IPS-15b (cell line): ENCODE measurements around the gene LRRFIP1.

Source experiments
- H3K27me3 ChIP-seq: one replicate; pipeline ENCODE4 v1.6.1; 2013; ENCODE audit warnings: low read length; ENCODE audit not compliant: control insufficient read depth, insufficient read depth
- H3K36me3 ChIP-seq: one replicate; pipeline ENCODE4 v1.6.1; 2013; ENCODE audit warnings: low read length; ENCODE audit not compliant: control insufficient read depth, insufficient read depth
- H3K4me1 ChIP-seq: one replicate; pipeline ENCODE4 v1.6.1; 2013; ENCODE audit warnings: mild to moderate bottlenecking, low read length; ENCODE audit not compliant: control insufficient read depth, insufficient read depth
- H3K4me3 ChIP-seq: one replicate; pipeline ENCODE4 v1.5.1; 2013; ENCODE audit warnings: low read depth, low read length
- H3K9ac ChIP-seq: one replicate; pipeline ENCODE4 v1.6.1; 2013; ENCODE audit warnings: low read depth, mild to moderate bottlenecking, low read length
- H3K9me3 ChIP-seq: one replicate; pipeline ENCODE4 v1.6.1; 2013; ENCODE audit warnings: mild to moderate bottlenecking, low read length; ENCODE audit not compliant: control insufficient read depth, insufficient read depth

The LRRFIP1 gene

DNA sequence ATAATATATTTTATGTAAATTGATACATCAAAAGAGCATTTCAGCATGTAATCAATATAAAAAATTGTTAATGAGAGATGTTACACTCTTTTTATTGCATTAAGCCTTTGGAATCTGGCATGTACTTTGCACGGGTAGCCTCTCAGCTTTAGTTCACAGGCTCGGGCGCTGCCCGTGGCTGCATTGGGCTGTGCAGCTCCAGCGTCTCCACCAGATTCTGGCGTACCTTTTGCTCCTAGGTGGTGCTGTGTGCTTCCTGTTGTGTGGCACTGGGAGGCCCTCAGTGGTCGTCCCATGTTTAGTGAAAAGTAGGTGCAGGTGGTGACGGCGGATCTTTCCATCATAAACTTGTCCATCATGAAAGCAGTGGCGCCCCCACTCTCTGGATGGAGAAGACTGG is 24.4 kb downstream of the LRRFIP1 start:
- H3K9ac ChIP-seq, result no peak overlapping the region
- no peaks in the 10 kb centered on the region for H3K36me3 ChIP-seq
- H3K4me3 ChIP-seq, result no peak overlapping the region
- no peaks in the 10 kb centered on the region for H3K4me1 ChIP-seq
- H3K9me3 ChIP-seq, result no peaks in the 10 kb centered on the region
- H3K27me3 ChIP-seq, result no peaks in the 10 kb centered on the region

DNA sequence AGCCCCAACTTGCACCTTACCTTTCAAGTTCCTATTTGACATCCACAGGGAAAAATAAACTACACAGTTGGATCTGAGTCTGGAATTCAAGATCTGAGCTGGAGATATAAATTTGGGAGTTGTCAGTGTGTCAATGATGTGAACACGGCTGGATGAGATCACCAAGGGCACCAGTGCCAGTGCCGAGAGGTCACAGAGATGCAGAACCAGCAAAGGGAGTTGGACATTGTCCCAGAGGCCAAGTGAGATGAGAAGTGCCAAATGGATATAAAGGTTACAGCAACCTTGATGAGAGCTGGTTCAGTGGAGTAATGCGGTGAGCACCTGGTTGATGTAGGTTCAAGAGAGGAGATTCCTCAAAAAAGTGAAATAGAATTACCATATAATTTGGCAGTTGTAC is 24.8 kb downstream of the LRRFIP1 start:
- H3K4me1 ChIP-seq, result no peaks in the 10 kb centered on the region
- no peak overlapping the region for H3K4me3 ChIP-seq
- no peaks in the 10 kb centered on the region for H3K27me3 ChIP-seq
- H3K36me3 ChIP-seq, result no peaks in the 10 kb centered on the region
- no peak overlapping the region for H3K9ac ChIP-seq
- no peaks in the 10 kb centered on the region for H3K9me3 ChIP-seq

DNA sequence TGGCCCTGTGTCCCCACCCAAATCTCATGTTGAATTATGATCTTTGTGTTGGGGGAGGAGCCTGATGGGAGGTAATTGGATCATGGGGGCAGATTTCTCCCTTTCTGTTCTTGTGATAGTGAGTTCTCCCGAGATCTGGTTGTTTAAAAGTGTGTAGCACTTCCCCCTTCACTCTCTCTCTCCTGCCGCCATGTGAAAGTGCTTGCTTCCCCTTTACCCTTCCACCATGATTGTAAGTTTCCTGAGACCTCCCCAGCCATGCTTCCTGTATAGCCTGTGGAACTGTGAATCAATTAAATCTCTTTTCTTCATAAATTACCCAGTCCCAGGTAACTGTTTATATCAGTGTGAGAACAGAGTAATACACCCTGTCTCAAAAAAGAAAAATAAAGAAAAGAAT is 25.5 kb downstream of the LRRFIP1 start:
- H3K4me3 ChIP-seq, result no peak overlapping the region
- H3K27me3 ChIP-seq, result no peaks in the 10 kb centered on the region
- H3K36me3 ChIP-seq, result no peaks in the 10 kb centered on the region
- H3K4me1 ChIP-seq, result no peaks in the 10 kb centered on the region
- H3K9me3 ChIP-seq, result no peaks in the 10 kb centered on the region
- H3K9ac ChIP-seq, result no peak overlapping the region

DNA sequence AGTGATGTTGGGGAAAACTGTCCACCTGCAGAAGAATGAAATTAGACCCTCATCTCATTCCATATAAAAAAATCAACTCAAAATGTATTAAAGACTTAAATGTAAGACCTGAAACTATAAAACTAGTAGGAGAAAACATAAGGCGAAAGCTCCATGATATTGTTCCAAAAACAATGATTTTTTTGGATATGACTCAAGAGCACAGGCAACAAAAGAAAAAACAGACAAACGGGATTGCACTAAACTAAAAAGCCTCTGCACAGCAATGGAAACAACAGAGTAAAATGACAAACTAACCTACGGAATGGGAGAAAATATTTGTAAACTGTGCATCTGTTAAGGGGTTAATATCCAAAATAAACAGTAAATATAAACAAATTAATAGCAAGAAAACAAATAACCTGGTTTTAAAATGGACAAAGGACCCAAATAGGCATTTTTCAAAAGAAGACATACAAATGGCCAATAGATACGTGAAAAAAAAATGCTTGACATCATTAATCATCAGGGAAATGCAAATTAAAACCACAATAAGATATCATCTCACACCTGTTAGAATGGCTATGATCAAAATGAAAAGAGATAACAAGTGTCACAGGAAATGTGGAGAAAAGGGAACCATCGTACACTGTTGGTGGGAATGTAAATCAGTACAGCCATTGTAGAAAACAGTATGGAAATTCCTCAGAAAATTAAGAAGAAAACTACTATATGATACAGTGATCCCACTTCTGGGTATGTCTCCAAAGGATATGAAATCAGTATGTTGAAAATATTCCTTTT is 26.6 kb downstream of the LRRFIP1 start:
- no peaks in the 10 kb centered on the region for H3K36me3 ChIP-seq
- H3K4me3 ChIP-seq, result no peak overlapping the region
- H3K9me3 ChIP-seq, result no peaks in the 10 kb centered on the region

DNA sequence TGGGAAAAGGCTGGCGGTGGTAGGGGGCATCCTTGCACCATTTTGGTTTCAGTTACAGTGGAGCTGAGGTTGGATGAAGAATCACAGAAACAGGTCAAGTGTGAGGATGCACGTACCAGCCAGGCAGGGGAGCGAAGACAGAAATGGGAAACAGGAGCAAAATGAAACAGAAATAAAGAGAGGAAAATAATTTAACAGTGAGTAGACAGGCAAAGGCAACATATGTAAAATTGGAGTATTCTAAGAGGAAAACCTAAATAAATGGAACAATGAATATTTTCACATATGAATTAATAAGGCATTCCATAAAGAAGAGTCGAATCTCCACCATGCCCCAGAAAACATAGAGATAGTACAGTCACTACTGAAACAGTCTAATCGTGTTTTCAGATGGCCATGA is 29.7 kb downstream of the LRRFIP1 start:
- Histone ChIP-seq H3K36me3 (no peaks in the 10 kb centered on the region), H3K9me3 (no peaks in the 10 kb centered on the region)

More for the DNA sequence above, 26.6 kb downstream of the LRRFIP1 start:
- no peaks in the 10 kb centered on the region for H3K4me1 ChIP-seq
- no peak overlapping the region for H3K9ac ChIP-seq
- H3K27me3 ChIP-seq, result no peaks in the 10 kb centered on the region

DNA sequence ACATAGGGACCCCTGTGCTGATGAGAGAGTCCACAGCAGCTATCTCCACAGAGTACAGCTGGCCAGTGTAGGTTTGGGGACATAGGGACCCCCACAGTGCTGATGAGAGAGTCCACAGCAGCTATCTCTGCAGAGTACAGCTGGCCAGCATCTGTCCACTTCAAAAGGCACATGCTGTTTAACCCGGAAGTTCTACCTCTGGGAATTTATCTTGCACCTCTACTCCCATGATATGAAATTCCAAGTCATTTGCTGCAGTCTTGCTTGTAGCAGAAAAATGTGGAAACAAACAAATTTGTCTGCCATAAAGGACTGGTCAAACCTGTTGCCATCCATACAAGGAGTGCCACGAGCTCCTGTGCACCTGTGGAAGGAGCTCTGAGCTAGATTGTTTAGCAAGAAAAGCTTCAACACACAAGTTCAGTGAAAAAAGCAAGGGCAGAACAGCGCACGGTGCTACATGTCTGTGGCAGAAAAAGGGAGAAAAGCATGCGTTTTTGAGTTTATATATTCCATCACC is 33.1 kb downstream of the LRRFIP1 start:
- Histone ChIP-seq H3K27me3 (no peaks in the 10 kb centered on the region), H3K4me1 (no peaks in the 10 kb centered on the region), H3K36me3 (no peaks in the 10 kb centered on the region), H3K9ac (no peak overlapping the region), H3K4me3 (no peak overlapping the region), H3K9me3 (no peaks in the 10 kb centered on the region)

More for the DNA sequence above, 29.7 kb downstream of the LRRFIP1 start:
- H3K27me3 ChIP-seq, result no peaks in the 10 kb centered on the region
- H3K4me3 ChIP-seq, result no peak overlapping the region
- H3K9ac ChIP-seq, result no peak overlapping the region
- H3K4me1 ChIP-seq, result no peaks in the 10 kb centered on the region

DNA sequence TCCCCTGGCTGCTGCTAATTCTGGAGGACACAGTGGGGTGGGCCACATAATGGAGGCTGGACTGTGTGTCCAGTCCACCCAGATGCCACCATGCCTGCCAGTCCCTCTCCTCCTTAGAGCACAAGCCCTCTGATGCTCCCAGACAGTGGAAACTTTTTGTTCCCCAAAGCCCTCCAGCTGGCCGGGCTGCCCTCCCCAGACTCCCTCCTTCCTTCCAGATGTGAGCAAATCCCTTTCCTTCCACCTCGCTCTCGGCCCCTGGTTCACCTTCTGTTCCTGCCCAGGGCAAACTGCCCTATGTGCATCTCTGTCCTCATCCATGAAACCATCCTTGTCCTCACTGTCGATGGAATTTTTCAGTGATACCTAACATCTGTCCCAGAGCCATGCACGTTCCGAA is 33.9 kb downstream of the LRRFIP1 start:
- Histone ChIP-seq H3K27me3 (no peaks in the 10 kb centered on the region), H3K9me3 (no peaks in the 10 kb centered on the region), H3K36me3 (no peaks in the 10 kb centered on the region), H3K4me3 (no peak overlapping the region), H3K9ac (no peak overlapping the region), H3K4me1 (peaks cover 2% of the 10 kb centered on the region)

DNA sequence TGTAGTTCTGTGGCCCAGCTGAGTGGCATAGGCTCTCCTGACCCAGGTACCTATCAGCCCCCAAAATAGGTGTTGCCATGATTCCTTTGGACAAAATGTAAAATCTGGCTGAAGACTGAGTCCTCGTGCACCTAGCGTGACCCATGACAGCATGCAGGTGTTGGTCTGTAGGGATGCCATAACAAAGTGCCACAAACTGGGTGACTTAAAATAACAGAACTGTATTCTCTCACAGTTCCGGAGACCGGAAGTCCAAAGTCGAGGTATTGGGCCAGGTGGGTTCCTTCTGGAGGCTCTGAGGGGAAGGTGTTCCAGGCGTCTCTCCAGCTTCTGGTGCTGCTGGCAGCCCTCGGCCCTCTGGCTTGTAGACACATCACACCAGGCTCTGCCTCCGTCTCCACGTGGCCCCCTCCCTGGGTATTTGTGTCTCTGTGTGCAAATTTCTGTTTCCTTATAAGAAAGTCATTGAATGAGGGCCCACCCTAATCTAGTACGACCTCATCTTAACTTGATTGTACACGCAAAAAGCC is 34.5 kb downstream of the LRRFIP1 start:
- H3K9me3 ChIP-seq, result no peaks in the 10 kb centered on the region
- H3K9ac ChIP-seq, result no peak overlapping the region
- no peaks in the 10 kb centered on the region for H3K36me3 ChIP-seq
- no peak overlapping the region for H3K4me3 ChIP-seq
- H3K4me1 ChIP-seq, result peaks cover 2% of the 10 kb centered on the region
- H3K27me3 ChIP-seq, result no peaks in the 10 kb centered on the region

DNA sequence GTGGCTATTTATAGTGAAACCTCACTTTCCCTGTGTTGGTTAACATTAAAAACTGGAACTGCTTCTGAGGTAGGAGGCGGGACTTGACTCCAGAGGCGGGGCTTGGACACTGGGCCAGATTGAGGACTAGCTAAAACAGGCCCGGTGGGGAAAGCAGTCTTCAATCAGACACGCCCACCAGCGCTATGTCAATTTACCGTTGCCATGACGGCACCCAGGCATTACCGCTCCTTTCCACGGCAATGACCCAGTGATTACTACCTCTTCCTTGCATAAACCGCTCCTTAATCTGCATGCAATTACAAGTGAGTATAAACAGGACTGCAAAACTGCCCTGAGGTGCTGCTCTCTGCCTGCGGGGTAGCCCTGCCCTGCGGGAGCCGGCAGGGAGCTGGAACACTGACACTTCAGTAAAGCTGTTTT is 35.3 kb downstream of the LRRFIP1 start:
- Histone ChIP-seq H3K4me3 (no peak overlapping the region), H3K9ac (no peak overlapping the region), H3K36me3 (no peaks in the 10 kb centered on the region), H3K4me1 (peaks cover 2% of the 10 kb centered on the region), H3K9me3 (no peaks in the 10 kb centered on the region), H3K27me3 (no peaks in the 10 kb centered on the region)

DNA sequence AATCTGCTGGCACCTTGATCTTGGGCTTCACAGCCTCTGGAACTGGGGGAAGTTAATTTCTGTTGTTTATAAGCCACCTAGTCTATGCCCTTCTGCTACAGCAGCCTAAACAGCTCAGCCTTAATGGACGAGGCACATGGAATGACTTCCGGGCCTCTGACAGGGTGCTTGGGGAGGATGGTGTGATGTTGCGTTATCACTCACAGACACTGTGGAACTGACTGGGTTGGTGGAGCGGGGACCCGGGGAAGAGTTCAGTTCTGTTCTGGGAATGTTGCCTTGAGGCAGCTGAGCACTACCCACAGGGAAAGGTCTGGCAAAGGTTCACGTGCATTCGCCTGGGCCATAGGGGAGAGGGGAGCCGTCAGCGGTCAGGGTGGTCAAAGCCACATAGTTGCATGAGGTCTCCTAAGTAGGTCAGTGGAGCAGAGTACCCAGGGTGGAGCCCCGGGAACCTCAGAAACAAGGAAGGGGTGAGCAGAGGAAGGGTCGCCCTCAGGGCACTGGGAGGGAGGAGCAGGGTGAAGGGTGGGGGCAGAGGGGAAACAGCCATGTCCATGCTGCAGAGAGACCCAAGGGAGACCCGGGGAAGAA is 36.2 kb downstream of the LRRFIP1 start:
- H3K9ac ChIP-seq, result no peak overlapping the region
- H3K9me3 ChIP-seq, result no peaks in the 10 kb centered on the region
- peaks cover 5% of the 10 kb centered on the region for H3K4me1 ChIP-seq

DNA sequence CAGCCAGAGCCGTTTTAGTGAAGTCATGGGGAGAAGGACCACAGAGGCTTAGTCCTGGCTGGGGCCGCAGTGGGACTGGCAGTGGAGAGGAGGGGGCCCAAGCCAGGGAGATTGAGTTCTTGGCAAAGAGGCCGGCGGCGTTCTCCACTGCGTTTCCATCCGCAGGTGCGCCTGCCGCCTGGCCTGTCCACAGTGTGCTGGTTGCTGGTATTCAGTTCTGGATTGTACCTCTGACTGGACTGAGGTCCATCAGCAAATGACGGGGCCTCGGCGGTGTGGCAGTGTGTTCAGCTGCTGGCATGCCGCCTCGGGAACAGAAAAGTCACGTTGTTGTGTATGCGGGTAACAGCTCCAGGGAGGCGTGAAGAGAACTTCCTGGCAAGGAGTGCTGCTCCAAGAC is 36.8 kb downstream of the LRRFIP1 start:
- no peaks in the 10 kb centered on the region for H3K9me3 ChIP-seq
- H3K4me3 ChIP-seq, result no peak overlapping the region
- H3K36me3 ChIP-seq, result no peaks in the 10 kb centered on the region
- H3K4me1 ChIP-seq, result peaks cover 6% of the 10 kb centered on the region
- no peaks in the 10 kb centered on the region for H3K27me3 ChIP-seq
- no peak overlapping the region for H3K9ac ChIP-seq

More for the DNA sequence above, 36.2 kb downstream of the LRRFIP1 start:
- Histone ChIP-seq H3K27me3 (no peaks in the 10 kb centered on the region), H3K36me3 (no peaks in the 10 kb centered on the region), H3K4me3 (no peak overlapping the region)

DNA sequence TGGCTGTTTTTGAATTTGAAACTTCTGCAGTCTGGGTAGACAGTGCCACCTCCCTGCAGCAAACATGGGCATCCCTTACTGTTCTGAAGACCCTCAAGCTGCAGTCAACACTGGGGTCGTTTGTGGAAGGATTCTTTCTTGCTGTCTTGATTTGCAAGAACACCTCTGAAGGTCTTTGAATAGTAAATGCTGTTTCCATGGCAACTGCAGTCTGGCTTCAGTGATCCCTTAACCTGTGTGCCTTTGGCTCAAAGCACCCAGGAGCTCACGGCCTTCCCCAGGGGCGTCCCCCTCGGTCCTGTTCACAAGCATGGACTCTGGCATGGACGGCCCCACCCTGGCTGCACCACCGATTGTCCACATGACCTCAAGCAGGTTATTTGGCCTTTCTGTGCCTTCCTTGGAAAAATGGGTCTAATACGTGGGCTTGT is 38.3 kb downstream of the LRRFIP1 start:
- peaks cover 9% of the 10 kb centered on the region for H3K4me1 ChIP-seq
- H3K9me3 ChIP-seq, result no peaks in the 10 kb centered on the region
- no peaks in the 10 kb centered on the region for H3K27me3 ChIP-seq
- peaks cover 2% of the 10 kb centered on the region for H3K36me3 ChIP-seq
- no peak overlapping the region for H3K4me3 ChIP-seq
- no peak overlapping the region for H3K9ac ChIP-seq
